ENCODE results near the gene GPC6.
"Not testable (repeated sequence)": the region's sequence is repeated elsewhere in the genome, so short reads cannot be mapped to it uniquely, and the experiment has no call there.

The GPC6 gene

GRCh38 chr13:94196413-94196812 is 969.8 kb downstream of the GPC6 start:
- DNase-seq = no peak

GRCh38 chr13:94198681-94199080 is 972.1 kb downstream of the GPC6 start:
- no peak for DNase-seq

GRCh38 chr13:94199135-94199534 is 972.5 kb downstream of the GPC6 start:
- DNase-seq = no peak

DNA sequence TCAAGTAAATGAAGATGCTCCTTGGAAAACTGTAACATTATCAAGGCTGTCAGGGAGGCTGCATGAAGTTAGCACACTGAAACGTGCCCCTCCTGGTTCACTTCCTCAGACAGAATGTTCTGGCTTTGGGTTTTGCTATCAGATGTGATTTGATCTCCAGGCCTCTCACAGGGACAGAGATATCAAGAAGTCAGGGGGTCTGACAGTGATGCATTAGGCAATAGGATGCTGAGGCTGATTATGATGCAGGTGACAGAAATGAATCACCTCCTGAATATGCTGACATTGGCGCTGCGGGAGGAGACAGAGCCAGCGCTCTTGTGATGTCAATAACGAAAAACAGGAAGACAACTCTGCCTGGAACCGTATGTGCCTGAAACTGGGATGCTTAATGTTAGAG is 974.4 kb downstream of the GPC6 start:
- DNase-seq = no peak

DNA sequence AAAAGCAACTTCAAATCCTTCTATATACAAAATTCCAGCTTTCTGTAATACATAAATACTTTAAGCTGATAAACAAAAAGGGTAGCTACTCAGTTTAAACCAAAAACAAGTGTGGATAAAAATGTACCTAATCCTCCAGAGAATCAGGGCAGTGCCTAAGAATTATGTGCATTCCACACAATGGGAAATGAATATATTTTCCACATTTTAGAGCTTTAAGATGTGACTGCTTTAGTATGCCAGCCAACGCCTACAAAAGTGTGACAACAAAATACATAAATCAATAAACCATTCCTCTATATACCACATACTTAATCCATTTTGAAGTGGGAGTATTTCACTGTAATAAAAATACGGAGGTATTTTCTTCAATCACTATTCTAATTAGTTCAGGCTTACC is 977.6 kb downstream of the GPC6 start:
- no peak for DNase-seq

- no peak for DNase-seq
These were observed 978.3 kb downstream of the GPC6 start for GRCh38 chr13:94204946-94205345.

- DNase-seq = no peak
These were observed 979.3 kb downstream of the GPC6 start for GRCh38 chr13:94205896-94206295.

GRCh38 chr13:94209117-94209516 is 982.5 kb downstream of the GPC6 start:
- DNase-seq = no peak

GRCh38 chr13:94209913-94210312 is 983.3 kb downstream of the GPC6 start:
- DNase-seq = not testable (repeated sequence)

DNA sequence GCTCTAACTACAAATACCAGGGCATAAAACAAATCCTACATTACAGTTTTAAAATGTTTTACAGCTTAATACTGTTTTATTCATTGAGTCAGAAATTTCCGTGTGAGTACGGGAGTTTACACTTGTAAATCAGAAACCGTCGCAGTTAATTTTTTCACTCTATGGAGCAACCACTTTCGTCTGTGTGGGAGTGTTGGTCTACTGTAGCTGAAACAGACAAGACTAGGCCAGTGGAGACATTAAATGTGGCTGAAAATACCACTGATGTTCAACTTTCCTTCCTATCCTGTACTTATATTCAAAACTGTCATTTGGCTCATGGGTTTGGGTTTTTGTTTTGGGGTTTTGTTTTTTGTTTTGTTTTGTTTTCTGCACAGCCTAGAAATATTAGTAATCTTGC is 984.2 kb downstream of the GPC6 start:
- DNase-seq = no peak

DNA sequence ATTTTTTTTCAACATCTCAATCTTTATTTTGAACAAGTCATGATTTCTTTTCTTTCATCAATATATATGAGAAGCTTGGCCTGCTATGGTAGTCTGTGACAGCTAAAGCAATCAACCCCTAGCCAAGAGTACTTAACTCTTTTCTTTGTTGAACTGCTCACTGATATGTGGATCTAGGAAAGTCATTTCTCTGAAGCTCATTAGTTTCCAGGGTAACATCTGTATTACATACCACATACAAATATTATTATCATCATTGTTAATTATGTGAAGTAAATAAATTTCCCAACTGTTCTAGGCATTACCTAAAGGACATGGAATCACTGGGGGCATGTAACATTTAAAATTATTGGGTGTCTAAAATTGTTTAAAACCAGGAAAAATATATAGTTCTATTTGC is 985.6 kb downstream of the GPC6 start:
- no peak for DNase-seq

DNA sequence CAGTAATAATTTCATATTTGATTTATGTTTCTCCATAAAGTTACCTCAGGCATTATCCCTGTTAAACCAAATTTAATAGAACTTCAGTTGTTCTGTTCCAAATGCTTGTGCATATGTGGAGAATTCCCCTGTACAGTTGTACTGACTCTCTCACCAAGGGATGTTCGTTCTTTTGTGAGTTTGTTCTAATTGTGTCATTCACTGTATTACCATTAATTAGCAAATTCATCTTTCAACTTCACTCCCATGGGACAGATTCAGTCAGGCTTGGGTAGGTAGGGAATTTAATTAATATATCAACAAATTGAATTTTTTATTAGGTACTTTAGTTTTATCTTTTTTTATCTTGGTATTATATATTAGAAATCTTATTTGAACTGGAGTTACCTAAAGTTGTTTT is 987.5 kb downstream of the GPC6 start:
- no peak for DNase-seq

GRCh38 chr13:94214975-94215374 is 988.4 kb downstream of the GPC6 start:
- DNase-seq = no peak

DNA sequence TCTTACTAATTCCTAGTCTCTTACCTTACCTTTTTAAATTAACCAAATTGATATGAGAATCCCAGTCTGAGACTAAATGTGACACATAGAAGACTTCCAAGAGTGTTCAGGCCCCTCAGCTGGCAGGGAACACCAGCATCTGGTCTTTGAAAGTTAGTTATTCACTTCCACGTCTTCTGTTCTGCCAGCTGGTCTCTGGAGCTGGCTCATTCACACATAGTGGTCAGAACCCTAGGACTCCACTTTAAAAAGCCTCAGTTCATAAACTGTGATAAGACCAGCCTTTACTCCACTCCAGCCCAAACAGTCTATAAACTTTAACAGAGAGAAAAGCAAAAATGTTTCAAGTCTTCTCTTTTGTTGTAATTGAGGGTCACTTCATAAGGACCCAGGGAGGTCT is 989.9 kb downstream of the GPC6 start:
- DNase-seq = no peak

DNA sequence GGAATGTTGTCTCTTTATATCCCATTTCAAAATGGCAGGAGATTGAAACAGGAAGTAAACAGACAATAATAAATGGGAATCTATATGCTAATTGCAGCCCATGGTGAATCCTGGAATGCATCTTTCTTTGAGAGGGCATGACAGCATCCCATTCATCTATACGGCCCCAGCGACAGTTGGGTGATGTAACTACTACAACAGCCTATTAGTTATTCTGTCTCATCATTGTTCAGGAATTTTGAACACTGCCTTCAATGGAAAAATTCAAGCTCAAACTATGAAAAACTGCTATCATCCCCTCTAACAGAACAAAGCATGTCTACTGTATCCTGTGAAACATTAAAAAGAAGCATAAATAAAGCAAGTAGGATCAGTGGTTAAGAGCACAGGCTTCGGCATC is 990.8 kb downstream of the GPC6 start:
- DNase-seq = no peak

DNA sequence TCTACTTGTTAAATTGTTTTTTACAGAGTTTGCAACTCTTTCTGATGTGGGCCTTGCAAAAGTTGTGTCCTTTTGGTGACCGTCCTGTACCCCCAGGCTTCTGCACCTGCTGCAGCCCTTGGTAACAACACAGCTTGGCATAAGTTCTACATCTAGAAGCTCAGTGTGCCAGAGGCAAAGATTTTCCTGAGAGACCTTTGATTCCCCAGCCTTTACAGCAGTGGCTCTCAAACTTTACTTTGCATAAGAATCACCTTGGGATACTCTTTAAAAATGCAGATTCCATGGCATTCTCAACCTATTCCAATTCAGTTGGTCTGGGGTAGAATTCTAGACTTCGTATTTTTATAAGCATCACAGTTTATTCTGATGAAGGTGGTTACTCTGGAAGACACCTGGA is 991.9 kb downstream of the GPC6 start:
- DNase-seq = no peak

DNA sequence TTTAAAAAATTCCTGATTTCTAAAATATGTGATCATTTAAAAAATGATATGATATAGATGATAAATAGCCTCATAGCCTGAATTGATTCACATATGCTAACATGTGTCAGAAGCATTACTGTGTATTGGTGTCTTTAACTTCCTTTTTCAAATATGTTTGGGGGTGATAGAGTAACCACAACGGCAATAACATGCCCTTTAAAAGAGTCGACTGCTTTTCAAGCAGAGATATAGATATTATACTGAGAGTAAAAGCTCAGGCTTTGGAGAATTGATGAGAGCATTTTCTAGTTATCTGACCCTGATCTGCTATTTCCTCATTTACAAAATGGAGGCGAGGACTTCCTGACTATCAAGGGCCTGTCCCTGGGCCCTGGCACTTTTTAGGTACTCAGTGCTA is 992.3 kb downstream of the GPC6 start:
- no peak for DNase-seq

DNA sequence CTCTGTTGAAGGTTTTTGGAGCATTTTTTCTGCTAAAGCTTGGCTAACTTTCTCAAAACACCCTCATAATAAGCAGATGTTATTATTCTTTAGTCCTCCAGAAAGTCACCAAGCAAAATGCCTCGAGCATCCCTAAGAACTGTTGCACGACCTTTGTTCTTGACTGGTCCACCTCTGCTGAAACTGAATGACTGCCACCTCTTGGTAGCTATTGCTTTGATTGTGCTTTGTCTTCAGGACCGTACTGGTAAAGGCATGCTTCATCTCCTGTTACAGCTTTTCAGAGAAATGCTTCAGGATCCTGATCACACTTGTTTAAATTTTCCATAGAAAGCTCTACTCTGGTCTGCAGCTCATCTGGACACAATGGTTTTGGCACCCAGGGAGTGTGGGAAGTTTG is 998.1 kb downstream of the GPC6 start:
- no peak for DNase-seq

DNA sequence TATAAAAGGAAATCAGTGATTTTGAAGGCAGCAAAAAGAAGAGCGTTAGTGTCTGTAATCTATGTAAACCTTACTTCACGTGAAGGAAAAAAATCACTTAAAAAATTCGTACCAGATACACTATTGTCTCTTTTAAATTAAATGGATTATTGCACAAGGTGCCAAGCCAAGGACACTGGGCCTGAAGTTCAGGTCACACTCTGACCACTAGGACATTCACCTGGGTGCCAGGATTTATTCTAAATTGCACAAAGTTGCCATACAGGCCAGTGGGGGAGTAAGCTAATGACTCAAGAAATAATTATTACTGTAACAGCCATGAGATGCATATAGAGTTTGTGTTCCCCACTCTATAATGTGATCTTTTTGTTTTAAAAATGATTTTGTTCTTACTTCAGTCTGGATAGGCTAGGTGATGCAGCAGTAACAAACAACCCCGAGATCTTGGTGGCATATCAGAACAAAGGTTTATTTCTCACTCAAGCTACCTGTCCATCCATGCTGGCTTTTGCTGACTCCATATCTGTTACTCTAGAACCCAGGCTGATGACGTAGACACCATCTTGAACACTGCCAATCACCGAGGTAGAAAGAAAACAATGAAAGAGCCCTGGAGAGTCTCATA is 1000.8 kb downstream of the GPC6 start:
- no peak for DNase-seq

DNA sequence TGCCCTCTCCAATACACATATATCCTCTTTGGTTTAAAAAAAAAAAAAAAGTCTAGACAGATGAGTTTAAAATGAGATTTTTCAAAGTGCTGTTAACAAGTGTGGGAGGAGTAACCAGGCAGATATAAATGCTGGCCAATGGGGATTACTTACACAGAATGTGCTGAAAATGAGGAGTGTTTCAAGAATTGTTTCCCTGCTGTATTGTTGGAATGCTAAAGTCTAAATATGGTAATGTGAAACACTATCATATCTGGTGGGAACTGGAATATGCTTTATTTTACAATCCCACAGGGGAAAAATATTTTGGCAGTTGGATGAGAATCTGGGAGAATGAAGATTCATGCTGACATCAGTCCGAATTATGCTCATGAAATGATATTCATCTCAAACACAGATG is 1002.2 kb downstream of the GPC6 start:
- DNase-seq = no peak

GRCh38 chr13:94232161-94232950 is 1005.7 kb downstream of the GPC6 start:
- DNase-seq = no peak

- no peak for DNase-seq
These were observed 1006.3 kb downstream of the GPC6 start for GRCh38 chr13:94232956-94233355.

DNA sequence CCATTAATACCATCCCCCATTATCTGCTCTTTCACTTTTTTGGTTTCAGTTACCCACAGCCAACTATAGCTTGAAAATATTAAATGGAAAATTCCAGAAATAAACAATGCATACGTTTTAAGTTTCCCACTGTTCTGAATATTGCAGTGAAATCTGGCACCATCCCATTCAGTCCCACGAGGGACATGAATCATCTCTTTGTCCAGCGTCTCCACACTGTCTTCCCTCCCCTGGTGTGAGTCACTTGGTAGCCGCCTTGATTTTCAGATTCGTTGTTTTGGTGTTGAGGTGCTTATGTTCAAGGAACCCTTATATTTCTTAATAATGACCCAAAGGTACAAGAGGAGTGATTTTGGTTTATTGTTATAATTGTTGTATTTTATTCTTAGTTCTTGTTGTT is 1006.8 kb downstream of the GPC6 start:
- no peak for DNase-seq

DNA sequence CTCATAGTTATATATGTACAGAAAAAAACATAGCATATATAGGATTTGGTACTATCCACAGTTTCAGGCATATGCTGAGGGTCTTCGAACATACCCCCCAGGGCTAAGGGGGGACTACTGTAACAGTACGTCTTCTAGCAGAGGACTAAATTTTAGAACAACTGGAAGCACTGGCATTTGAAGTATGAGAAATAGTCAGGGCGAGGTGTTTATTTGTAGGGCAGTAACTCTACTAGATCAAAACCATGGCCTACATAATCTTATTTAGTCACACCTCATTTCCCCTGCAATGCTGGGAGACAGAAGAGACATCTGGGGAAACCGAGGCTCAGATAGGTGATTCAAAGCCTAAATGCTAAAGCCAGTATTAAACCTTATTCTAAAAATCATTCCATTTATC is 1007.2 kb downstream of the GPC6 start:
- no peak for DNase-seq

GRCh38 chr13:94234738-94235137 is 1008.1 kb downstream of the GPC6 start:
- no peak for DNase-seq
